ENCODE data around the gene C2CD4C.

C2CD4C gene

GRCh38 chr19:375395-376110, 33.4 kb downstream of the C2CD4C start:
- no peak overlapping the region for H2AFZ ChIP-seq (ENCODE audit: low read depth, low read length)
- peaks cover 15% of the 10 kb centered on the region for H3K27me3 ChIP-seq (ENCODE audit: insufficient read depth, low read length)
- H3K9me3 ChIP-seq (ENCODE audit: low read length), result peaks cover 2% of the 10 kb centered on the region
- no peaks in the 10 kb centered on the region for H3K4me1 ChIP-seq (ENCODE audit: insufficient read depth, low read length)
- no peaks in the 10 kb centered on the region for H3K36me3 ChIP-seq (ENCODE audit: insufficient read depth, low read length)
- H3K4me3 ChIP-seq (ENCODE audit: low read length), result no peak overlapping the region

DNA sequence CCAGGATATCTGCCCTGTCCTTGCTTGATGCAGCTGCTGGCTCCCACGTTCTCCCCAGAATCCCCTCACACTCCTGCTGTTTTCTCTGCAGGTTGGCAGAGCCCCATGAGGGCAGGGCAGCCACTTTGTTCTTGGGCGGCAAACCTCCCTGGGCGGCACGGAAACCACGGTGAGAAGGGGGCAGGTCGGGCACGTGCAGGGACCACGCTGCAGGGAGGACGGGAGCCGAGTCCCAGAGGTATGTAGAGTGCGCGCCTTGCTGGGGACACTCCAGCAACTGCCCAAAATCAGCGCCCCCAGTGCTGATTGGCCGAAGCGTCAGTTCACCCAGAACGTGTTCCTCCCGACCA, 34.1 kb downstream of the C2CD4C start:
- Histone ChIP-seq H2AFZ (ENCODE audit: low read depth, low read length) (no peak overlapping the region), H3K4me1 (ENCODE audit: insufficient read depth, low read length) (no peaks in the 10 kb centered on the region), H3K36me3 (ENCODE audit: insufficient read depth, low read length) (no peaks in the 10 kb centered on the region), H3K4me3 (ENCODE audit: low read length) (no peak overlapping the region), H3K27me3 (ENCODE audit: insufficient read depth, low read length) (peaks cover 15% of the 10 kb centered on the region), H3K9me3 (ENCODE audit: low read length) (peaks cover under 1% of the 10 kb centered on the region)

DNA sequence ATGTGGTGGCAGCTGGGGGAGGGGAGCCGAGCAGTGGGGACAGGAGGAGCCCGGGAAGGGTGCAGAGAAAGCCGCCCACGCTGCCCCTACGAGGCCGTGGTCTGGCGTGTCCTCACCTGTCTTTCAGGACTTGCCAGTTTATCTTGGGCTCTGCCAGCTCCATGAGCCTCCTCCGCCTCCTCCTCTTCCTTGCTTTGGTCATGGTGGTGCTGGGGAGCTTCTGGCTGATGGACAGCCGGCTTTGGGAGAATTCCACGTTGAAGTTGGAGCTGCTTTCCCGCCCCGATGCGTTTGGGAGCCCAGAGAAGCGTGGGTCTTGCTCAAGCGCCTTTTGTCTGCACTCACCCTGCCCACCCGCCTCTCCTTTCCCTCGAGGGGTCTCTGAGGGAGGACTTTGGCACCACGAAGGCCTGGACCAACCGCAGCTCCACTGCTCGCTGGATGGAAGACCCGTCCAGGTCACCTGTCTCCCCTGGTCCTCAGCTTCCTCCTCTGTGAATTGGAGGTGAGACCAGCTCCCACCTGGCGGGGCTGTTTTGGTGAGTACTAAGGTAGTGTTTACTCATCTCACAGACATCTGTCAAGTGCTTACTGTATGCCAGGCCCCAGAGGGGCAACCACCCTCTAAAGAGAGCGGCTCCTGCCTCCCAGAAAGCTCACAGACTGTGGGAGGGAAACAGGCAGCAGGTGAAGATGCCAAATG, 34.6 kb downstream of the C2CD4C start:
- Histone ChIP-seq H3K36me3 (ENCODE audit: insufficient read depth, low read length) (no peaks in the 10 kb centered on the region), H3K4me1 (ENCODE audit: insufficient read depth, low read length) (no peaks in the 10 kb centered on the region), H3K27me3 (ENCODE audit: insufficient read depth, low read length) (peaks cover 15% of the 10 kb centered on the region), H3K4me3 (ENCODE audit: low read length) (no peak overlapping the region), H3K9me3 (ENCODE audit: low read length) (no peaks in the 10 kb centered on the region), H2AFZ (ENCODE audit: low read depth, low read length) (no peak overlapping the region)

DNA sequence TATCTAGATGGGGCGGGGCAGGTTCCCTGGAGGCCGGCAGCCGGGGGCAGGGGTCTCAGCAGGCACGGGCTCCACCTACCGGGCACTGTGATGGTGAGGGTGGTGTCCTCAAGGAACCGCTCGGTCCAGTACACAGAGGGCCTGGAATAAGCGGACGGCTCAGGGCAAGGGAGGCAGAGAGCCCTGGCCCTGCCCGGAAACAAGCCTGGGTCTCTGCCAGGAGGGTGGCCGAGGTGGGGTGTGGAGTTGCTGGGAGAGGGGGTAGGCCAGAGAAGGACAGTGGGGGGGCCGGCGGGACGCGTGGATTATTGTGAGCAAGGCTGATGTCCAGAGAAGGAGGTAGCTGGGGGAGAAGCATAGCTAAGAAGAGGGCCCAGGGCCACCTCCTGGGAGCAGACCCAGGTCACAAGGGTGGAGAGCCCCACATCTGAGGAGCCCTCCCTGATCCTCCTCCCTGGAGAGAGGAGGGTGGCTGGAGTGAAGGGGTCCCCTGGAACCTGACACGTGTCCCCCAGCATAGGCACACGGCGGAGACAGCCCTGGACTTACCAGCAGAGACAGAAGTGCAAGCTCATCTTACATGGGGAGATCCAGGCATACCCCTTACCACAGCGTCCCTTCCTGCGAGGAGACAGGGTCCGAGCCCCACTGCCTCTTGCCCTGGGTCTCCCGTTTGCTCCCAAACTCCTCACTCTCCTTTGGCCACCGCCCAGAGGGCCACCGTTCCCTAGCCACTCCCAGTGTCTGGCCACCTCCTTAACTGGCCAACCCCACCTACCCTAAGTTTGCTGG, 35.4 kb downstream of the C2CD4C start:
- H3K4me1 ChIP-seq (ENCODE audit: insufficient read depth, low read length), result no peaks in the 10 kb centered on the region
- no peak overlapping the region for H2AFZ ChIP-seq (ENCODE audit: low read depth, low read length)
- no peaks in the 10 kb centered on the region for H3K36me3 ChIP-seq (ENCODE audit: insufficient read depth, low read length)
- H3K9me3 ChIP-seq (ENCODE audit: low read length), result no peaks in the 10 kb centered on the region
- H3K4me3 ChIP-seq (ENCODE audit: low read length), result no peak overlapping the region
- peaks cover 13% of the 10 kb centered on the region for H3K27me3 ChIP-seq (ENCODE audit: insufficient read depth, low read length)

DNA sequence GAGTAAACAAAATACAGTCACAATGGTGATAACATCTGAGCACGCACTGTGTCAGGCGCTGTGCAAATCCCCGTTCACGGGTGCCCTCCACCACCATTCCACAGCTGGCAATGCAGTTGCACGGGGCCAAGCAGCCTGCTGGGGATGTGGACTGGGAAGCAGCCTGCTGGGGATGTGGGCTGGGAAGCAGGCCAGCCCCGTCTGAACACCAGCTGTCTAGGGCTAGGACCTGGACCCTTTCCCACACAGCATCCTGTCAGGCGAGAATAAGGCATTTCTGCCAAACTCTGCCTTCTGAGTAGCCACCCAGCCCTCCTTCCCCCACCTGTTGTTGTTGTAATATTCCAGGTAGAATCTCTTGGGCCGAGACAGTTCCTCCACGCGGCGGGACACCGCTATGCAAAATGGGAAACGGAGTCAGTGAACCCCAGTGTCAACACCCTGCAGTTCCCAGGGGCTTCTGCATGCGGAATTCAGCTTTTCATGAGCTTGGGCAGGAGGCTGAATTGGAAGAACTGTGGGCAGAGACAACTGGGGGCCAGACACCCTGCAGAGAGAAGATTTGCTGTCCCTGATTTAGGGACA, 36.5 kb downstream of the C2CD4C start:
- Histone ChIP-seq H2AFZ (ENCODE audit: low read depth, low read length) (no peak overlapping the region), H3K27me3 (ENCODE audit: insufficient read depth, low read length) (peaks cover 13% of the 10 kb centered on the region), H3K4me3 (ENCODE audit: low read length) (no peak overlapping the region), H3K36me3 (ENCODE audit: insufficient read depth, low read length) (no peaks in the 10 kb centered on the region), H3K4me1 (ENCODE audit: insufficient read depth, low read length) (no peaks in the 10 kb centered on the region), H3K9me3 (ENCODE audit: low read length) (no peaks in the 10 kb centered on the region)

- Histone ChIP-seq H3K4me1 (ENCODE audit: insufficient read depth, low read length) (no peaks in the 10 kb centered on the region), H3K9me3 (ENCODE audit: low read length) (no peaks in the 10 kb centered on the region), H3K27me3 (ENCODE audit: insufficient read depth, low read length) (peaks cover 13% of the 10 kb centered on the region), H3K4me3 (ENCODE audit: low read length) (no peak overlapping the region), H2AFZ (ENCODE audit: low read depth, low read length) (no peak overlapping the region), H3K36me3 (ENCODE audit: insufficient read depth, low read length) (no peaks in the 10 kb centered on the region)
These were observed 37.3 kb downstream of the C2CD4C start for GRCh38 chr19:371501-372168.

DNA sequence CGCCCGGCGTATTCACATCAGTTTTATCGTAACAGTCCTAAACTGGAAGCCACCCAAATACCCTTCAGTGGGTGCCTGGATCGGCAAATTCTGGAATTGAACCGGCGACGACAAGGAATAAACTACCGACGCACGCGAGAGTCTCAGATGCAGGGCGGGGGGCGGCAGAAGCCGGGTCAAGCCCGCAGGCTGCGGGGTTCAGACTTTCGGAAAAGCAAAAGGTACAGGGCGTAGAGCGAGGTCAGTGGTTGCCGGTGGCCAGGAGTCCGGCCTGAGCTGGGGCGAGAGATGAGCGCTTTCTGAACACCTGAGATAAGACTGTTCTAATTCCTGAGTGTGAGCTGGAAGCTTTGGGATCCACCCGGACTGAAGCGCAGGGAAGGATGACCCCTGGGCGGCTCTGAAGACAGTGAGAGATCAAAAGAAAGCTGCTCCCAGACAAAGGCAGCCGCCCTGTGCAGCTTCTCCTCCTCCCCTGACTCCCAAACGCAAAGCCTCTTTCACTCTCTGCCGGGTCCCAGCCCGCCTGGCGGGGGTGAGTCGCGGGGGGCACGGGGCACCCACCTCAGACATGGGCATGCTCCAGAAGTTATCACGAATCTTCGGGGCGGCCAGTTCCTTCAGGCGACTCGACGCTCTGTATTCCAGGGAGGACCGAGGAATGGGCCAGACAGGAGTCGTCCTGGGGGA, 38.2 kb downstream of the C2CD4C start:
- H3K4me3 ChIP-seq (ENCODE audit: low read length), result no peak overlapping the region
- H3K27me3 ChIP-seq (ENCODE audit: insufficient read depth, low read length), result peaks cover 13% of the 10 kb centered on the region
- no peaks in the 10 kb centered on the region for H3K9me3 ChIP-seq (ENCODE audit: low read length)
- no peak overlapping the region for H2AFZ ChIP-seq (ENCODE audit: low read depth, low read length)
- H3K36me3 ChIP-seq (ENCODE audit: insufficient read depth, low read length), result no peaks in the 10 kb centered on the region
- H3K4me1 ChIP-seq (ENCODE audit: insufficient read depth, low read length), result no peaks in the 10 kb centered on the region

DNA sequence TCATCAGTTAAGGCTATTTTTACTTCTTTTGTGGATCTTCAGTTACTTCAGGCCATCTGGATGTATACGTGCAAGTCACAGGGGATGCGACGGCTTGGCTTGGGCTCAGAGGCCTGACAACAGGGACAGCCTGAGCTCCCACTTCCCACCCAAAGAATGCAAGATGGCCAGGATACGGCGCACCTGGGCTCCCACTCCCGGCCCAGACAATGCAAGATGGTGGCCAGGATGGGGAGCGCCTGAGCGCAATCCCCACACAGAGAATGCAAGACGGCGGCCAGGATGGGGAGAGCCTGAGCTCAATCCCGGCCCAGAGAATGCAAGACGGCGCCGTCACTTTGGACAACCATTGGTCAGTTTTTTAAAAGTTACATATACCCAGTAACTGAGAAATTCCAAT, 39.1 kb downstream of the C2CD4C start:
- Histone ChIP-seq H2AFZ (ENCODE audit: low read depth, low read length) (no peak overlapping the region), H3K36me3 (ENCODE audit: insufficient read depth, low read length) (no peaks in the 10 kb centered on the region), H3K4me1 (ENCODE audit: insufficient read depth, low read length) (no peaks in the 10 kb centered on the region), H3K4me3 (ENCODE audit: low read length) (no peak overlapping the region), H3K9me3 (ENCODE audit: low read length) (no peaks in the 10 kb centered on the region), H3K27me3 (ENCODE audit: insufficient read depth, low read length) (peaks cover 12% of the 10 kb centered on the region)

- H3K36me3 ChIP-seq (ENCODE audit: insufficient read depth, low read length), result no peaks in the 10 kb centered on the region
- H3K4me3 ChIP-seq (ENCODE audit: low read length), result no peak overlapping the region
- no peaks in the 10 kb centered on the region for H3K9me3 ChIP-seq (ENCODE audit: low read length)
- peaks cover 6% of the 10 kb centered on the region for H3K27me3 ChIP-seq (ENCODE audit: insufficient read depth, low read length)
- no peak overlapping the region for H2AFZ ChIP-seq (ENCODE audit: low read depth, low read length)
- no peaks in the 10 kb centered on the region for H3K4me1 ChIP-seq (ENCODE audit: insufficient read depth, low read length)
These were observed 39.7 kb downstream of the C2CD4C start for GRCh38 chr19:369256-369655.

DNA sequence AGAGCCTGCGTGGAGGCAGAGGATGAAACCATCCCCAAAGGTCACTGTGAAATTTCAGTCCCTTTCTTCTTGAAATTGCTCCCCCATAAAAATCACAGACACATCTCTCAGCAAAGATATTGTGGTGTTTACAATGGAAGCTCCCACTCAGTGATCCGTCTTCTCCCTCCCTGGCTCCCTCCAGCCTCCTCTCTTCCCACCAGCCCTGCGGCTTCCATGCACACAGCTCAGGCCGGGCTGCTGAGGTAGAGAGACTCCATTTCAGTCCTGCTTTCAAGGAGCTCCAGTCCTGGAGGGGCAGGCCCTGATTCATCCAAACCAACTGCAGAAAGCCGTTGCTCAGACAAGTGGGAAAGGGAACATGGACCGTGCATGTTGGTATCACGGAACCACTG, 40.3 kb downstream of the C2CD4C start:
- peaks cover 2% of the 10 kb centered on the region for H3K27me3 ChIP-seq (ENCODE audit: insufficient read depth, low read length)
- H3K4me1 ChIP-seq (ENCODE audit: insufficient read depth, low read length), result no peaks in the 10 kb centered on the region
- H2AFZ ChIP-seq (ENCODE audit: low read depth, low read length), result no peak overlapping the region

DNA sequence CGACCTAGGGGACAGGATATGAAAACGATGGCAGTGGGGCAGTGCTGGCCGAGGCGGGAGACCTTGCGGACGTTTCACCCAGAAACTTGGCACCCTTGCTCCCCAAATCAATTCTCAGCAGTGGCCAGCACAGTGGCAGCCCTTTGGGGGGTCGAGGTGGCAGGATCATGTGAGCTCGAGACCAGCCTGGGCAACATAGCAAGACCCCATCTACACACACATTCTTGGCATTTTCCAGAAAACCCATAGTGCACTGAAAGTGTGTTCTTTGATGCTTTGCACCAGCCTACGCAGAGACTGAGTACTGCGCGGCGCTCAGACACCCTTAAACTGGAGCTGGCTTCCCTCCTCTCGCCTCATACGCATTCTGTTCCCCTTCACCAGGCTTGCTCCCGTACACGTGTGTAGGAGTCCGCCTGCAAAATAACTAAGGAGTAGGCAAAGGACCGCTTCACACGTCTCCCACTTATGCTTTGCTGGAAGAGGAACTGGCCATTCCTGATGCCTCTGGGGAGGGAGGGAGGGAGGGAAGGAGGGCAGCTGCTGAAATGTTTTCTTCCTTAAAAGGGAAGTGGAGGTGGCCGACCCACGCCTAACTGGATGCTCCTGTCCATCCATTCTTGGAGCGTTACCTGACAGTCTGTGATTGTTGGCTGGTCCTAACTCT, 40.9 kb downstream of the C2CD4C start:
- no peak overlapping the region for H3K4me3 ChIP-seq (ENCODE audit: low read length)
- no peaks in the 10 kb centered on the region for H3K9me3 ChIP-seq (ENCODE audit: low read length)
- H3K27me3 ChIP-seq (ENCODE audit: insufficient read depth, low read length), result no peaks in the 10 kb centered on the region
- H3K36me3 ChIP-seq (ENCODE audit: insufficient read depth, low read length), result no peaks in the 10 kb centered on the region
- H2AFZ ChIP-seq (ENCODE audit: low read depth, low read length), result no peak overlapping the region
- no peaks in the 10 kb centered on the region for H3K4me1 ChIP-seq (ENCODE audit: insufficient read depth, low read length)

More for the DNA sequence above, 40.3 kb downstream of the C2CD4C start:
- no peaks in the 10 kb centered on the region for H3K9me3 ChIP-seq (ENCODE audit: low read length)
- no peak overlapping the region for H3K4me3 ChIP-seq (ENCODE audit: low read length)
- H3K36me3 ChIP-seq (ENCODE audit: insufficient read depth, low read length), result no peaks in the 10 kb centered on the region

- H3K9me3 ChIP-seq (ENCODE audit: low read length), result no peaks in the 10 kb centered on the region
- no peak overlapping the region for H3K4me3 ChIP-seq (ENCODE audit: low read length)
- no peaks in the 10 kb centered on the region for H3K4me1 ChIP-seq (ENCODE audit: insufficient read depth, low read length)
- no peaks in the 10 kb centered on the region for H3K36me3 ChIP-seq (ENCODE audit: insufficient read depth, low read length)
- H3K27me3 ChIP-seq (ENCODE audit: insufficient read depth, low read length), result no peaks in the 10 kb centered on the region
- H2AFZ ChIP-seq (ENCODE audit: low read depth, low read length), result no peak overlapping the region
These were observed 41.4 kb downstream of the C2CD4C start for GRCh38 chr19:367561-367960.
